Measurements from ENCODE around the gene SNTG2.
A peak's percentile ranks its signal among the peaks of the same experiment; 100 is the strongest.

Gene SNTG2

GRCh38 chr2:1299043-1299442, 348.4 kb downstream of the SNTG2 start:
- DNase-seq = no peak

GRCh38 chr2:1300284-1300683, 349.6 kb downstream of the SNTG2 start:
- DNase-seq = no peak

DNA sequence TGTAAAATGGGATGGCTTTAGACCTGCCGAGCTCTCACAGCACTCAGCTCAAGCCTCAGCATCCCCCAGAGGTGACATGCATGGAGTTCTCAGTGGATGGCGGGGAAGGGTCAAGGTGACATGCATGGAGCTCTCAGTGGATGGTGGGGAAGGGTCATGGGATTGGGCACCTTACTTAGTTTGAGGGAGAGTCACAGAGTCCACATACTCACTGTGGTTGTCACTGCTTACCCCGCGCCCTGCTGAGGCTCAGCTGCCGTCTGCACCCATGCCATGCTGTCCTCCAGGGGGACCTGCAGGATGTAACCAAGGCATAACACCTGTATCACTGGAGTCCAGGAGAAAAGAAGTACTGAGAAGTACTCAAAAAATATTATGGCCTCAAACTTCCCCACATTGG, 350.4 kb downstream of the SNTG2 start:
- no peak for DNase-seq

DNA sequence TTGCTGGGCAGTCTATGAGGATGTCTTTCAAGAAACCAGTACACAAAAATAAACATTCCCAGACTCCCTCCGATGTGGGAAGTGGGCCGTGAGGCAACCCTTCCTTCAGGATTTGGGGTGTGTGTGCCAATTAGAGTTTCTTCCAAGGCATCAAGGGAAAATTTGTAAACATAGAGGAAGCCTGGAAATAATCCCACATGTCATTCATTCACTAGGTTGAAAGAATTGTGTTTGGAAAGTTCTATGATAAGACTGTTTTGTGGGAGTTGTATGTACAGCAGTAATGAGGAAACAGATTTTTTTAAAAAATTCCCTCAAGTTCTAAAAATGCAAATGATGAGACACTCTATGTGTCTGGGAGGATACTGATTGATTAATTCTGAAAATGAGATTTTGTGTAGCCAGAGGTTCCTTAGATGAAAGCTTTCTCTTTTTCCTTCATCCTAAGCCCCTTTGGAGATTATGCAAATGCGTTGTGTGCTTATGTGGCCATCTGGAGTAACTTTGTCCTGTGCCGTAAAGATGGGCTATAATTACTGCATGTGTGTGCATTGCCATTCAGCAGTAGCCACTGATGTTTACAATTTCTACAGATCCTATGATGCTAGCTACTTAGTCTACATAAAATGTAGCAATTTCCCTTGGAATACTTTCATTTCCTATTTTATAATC, 354.8 kb downstream of the SNTG2 start:
- no peak for DNase-seq

DNA sequence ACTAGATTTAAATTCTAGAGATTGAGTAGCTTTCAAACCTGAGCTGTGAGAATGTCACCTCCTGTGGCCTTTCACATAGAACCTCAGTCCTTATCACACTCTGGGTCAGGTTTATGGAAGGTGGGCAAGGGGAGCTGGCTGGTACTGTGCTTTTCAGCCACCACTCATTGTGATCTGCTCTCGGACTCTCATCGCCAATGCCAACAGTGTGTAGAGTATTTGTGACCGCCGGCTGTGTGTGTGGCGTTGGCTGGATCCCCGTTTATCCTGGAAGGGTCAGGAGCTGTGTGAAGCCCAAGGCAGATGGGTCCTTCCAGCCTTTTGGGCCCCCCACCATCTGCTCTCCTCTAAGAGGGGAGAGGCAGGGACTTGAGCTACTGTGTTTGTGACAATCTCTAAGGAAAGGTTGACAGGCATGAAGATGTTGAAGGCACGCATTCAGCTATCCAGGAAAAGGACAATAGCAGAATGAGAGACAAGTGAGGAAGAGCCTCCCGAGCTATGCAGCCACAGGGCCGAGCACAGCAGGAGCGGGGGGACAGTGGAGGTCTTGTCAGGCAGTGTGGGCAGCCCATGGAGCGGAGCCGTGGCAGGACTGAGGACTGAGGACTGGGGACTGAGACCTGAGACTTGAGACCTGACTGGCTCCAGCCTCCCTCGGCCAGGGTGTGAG, 355.5 kb downstream of the SNTG2 start:
- no peak for DNase-seq

DNA sequence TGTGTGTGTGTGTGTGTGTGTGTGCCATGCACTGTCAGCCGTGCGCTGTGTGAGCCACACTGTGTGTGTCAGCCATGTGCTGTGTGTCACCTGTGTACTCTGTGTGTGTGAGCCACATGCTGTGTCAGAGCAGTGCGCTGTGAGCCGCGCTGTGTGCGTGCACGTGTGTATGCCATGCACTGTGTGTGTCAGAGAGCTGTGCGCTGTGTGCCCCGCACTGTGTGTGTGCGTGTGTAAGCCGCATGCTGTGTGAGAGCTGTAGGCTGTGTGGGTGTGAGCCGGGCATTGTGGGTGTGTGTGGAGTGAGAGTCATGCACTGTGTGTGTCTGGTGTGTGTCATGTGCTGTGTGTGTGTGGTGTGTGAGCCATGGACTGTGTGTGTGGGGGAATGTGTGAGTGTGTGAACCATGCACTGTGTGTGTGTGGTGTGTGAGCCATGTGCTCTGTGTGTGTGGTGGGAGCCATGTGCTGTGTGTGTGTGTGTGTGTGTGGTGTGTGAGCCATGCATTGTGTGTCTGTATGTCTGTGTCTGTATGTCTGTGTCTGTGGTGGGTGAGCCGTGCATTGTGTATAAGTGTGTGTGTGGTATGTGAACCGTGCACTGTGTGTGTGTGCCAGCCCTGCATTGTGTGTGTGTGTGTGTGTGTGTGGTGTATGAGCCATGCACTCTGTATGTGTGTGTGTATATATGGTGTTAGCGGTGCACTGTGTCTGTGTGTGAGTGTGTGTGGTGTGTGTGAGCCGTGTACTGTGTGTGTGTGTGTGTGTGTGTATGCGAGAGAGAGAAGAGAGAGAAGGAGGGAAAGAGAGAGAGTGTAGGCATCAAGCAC, 356.3 kb downstream of the SNTG2 start:
- no peak for DNase-seq

DNA sequence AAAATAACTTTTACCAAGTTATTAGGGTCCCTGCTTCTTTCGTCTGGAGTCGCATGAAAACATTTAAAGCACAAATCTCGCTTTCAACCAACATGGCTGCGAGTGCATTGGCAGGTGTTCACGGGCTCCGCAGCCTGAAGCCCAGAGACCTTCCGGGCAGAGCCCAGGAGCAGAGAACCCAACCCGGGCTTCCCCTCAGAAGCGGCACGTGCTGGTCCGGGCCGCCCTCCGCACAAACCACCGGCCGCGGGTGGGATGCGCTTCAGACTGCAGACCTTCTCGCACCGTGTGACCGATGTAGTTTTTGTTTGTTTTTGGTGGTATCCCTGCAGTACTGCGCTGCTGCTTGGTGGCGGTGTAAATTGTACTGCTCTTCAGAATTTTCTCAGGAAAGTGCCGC, 357.0 kb downstream of the SNTG2 start:
- DNase-seq = no peak

GRCh38 chr2:1308678-1309077, 358.0 kb downstream of the SNTG2 start:
- DNase-seq = no peak

DNA sequence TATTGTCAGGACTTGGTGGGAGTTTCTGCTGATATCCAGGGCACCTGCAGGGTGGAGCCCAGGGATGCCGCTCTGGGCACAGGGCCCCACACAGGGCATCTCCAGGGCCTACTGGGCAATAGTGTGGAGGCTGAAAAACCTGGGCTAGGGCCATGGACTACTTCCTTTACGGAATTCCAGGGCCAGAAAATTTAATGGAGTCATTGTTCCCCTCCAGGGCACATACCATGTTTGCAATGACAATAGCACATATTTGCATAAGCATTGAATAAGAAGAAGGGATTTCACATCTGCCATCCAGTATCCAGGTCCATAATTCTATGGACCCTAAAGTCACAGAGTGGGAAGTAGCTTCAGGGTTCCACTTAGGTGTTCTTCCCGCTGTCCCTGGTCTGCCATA, 358.9 kb downstream of the SNTG2 start:
- DNase-seq = no peak

DNA sequence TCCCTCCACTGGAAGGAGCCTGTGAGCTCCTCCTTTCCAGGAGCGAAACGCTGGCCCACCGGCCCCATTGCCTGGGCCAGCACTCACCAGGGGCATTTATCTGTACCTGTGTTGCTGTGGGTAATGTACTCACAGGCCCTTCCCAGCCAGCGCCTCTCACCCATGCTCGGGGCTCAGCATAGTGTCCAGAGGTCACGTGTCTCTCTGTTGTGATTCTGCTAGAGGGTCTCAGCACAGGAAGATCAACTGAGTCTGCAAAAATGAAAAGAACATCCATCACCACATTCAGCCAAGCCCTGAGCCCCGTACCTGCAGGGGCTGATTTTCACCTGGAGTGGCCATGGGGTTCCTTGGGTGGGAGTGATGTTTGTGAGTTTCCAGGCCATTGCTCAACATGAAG, 359.6 kb downstream of the SNTG2 start:
- no peak for DNase-seq

DNA sequence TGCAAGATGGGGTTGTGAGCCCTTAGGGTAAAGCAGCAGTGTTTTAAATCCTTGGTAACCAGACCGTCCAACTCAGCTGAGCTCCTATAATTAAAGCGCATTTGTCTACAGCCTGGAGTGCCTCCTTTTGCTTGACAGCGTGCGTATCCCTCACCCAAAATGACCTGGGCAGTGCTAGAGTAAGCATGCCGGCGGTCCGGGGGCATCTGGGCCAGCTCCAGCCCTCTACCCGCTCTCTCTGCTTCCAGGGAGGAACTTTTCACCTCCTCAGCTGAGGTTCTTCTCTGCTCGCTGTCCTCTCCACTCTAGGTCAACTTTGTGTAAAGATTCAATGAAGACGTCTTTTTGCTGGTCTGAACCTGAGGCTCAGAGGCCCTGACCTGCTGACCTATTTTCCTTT, 360.2 kb downstream of the SNTG2 start:
- DNase-seq = no peak

GRCh38 chr2:1313240-1313924, 362.7 kb downstream of the SNTG2 start:
- DNase-seq = no peak

DNA sequence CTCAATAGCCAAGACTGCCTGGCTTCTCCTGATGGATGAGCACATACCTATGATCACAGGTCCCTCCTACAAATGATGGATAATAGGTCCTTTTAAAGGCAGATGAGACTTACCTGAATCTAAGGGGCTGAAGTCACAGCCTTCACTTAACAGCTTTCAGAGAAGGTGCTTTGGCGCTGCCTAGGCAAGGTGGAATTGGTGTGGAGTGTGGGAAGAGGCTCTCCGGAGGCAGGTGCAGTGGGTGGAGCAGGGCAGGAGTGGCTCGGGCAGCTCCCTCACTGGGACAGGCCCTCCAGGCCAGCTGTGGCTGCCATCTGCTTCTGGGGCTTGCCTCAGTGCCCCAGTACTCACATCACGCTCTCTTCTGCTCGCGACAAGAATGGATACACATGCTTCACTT, 363.6 kb downstream of the SNTG2 start:
- DNase-seq = peak in 1 of 2 experiments; percentile 33

GRCh38 chr2:1318366-1319009, 367.8 kb downstream of the SNTG2 start:
- no peak for DNase-seq

DNA sequence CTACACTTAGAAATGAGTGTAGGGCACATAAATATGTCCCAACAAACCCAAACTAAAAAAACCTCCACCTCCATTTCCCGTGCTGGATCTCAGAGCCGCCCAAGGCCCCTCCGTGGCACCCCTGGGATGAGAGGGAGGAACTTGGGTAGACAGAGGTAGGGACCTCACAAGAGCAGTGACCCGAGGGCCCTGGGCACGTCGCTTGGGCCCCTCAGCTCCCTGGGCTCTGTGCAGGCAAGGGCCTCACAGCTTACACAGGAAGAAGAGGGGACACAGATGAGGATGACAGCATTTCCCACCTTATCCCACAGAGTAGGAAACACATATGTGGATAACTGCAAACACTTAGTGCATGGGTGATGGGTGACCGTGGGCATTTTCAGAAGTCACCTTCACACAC, 368.7 kb downstream of the SNTG2 start:
- DNase-seq = no peak

DNA sequence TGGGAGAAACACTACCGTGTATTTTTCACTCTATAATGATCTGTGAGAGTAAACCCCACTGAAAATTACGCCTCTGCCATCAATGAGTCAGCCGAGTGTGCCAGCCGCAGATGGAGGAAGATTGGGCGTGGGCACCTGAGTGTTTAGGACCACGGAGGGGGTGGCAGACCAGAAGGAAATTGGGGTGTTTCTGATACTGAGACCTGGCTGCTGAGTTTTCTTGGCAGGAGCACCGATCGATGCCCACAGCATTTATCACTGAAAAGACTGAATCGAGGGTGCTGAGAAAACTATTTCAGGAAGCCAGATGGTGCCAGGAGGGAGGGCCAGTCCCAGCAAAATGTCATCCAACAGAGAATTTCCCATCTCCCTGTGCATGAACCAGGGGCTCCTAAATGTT, 370.7 kb downstream of the SNTG2 start:
- no peak for DNase-seq

- DNase-seq = no peak
Observed at GRCh38 chr2:1324884-1325283, 374.2 kb downstream of the SNTG2 start.

DNA sequence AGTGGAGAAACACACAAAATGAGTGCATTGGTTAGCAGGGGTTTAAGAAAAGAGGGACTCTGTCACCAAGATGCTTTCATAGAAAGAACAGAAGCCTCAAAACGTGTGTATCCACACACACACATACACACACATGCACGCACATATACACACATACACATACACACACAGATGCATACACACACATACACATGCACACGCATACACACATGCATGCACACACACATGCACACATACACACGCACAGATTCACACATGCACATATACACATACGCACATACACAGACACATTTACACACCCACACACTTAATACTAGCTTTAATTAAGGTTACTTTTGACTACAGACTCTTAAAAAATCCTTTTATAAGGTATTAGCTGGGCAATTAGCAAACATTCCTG, 378.0 kb downstream of the SNTG2 start:
- DNase-seq = no peak

- DNase-seq = no peak
Observed at GRCh38 chr2:1339388-1340140, 388.9 kb downstream of the SNTG2 start.

DNA sequence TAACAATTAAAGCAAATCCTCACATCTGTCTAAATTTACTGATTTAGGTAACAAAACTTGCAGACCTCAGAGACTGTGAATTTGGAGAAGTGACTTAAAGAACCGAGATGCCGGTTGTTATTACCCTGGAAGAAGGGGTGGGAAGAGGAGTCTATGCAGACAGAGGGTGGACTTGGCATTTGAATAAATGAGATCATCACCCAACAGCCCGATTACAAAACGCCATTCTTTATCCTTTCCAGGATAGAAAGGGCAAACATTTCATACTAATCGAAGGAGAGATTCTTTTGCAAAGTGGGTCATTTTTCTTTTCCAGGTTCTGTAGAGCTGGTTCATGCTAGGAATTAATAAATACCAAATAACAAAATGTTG, 389.5 kb downstream of the SNTG2 start:
- no peak for DNase-seq

DNA sequence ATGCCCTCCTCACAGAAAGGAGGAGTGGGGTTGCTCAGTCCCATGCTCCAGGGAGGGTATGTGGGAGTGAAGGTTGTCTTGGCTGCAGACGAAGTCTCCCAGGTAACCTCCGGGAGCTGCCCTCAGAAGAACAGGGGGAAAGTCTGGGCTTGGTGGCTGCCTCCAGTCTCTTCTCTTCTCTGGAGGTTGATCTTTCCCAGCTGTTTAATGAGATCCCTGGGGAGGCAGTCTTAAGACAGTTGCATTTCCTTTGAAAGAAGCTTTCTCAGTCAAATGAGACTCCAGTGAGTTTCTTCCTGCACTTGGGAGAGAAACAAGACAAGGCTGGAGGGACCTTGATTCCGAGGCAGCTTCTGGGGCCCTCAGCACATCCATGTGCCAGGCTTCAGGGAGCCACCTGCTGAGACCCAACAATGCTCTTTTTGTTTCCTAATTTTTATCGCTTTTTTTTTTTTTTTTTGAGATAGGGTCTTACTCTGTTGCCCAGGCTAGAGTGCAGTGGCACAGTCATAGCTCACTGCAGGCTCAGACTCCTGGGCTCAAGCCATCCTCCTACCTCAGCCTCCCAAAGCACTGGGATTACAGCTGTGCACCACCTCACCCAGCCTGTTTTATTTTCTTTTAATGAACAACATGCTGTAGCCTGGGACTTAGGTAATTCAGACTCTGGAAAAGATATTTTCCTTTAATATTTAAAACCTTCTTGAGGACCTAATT, 390.9 kb downstream of the SNTG2 start:
- DNase-seq = no peak

- no peak for DNase-seq
Observed at GRCh38 chr2:1348789-1349188, 398.1 kb downstream of the SNTG2 start.
